ENCODE measurements around the gene ZFHX3.

- TF ChIP-seq HDGF (IDR thresholded peaks at IDR 0.05; ENCODE audit: borderline replicate concordance) (no peak), SP1 (IDR thresholded peaks at IDR 0.05) (no peak), FOXA1 (IDR thresholded peaks at IDR 0.05) (no peak), FOXM1 (IDR thresholded peaks at IDR 0.05; ENCODE audit: borderline replicate concordance) (no peak), LEF1 (IDR thresholded peaks at IDR 0.05; ENCODE audit: borderline replicate concordance) (no peak), FOXK2 (IDR thresholded peaks at IDR 0.05) (no peak), L3MBTL2 (conservative IDR thresholded peaks at IDR 0.05) (no peak), BHLHE40 (IDR thresholded peaks at IDR 0.05; ENCODE audit: borderline replicate concordance) (no peak), NFRKB (IDR thresholded peaks at IDR 0.05) (no peak), ZNF384 (IDR thresholded peaks at IDR 0.05) (no peak), PKNOX1 (IDR thresholded peaks at IDR 0.05) (no peak)
Observed at GRCh38 chr16:72983728-72984350, 64.1 kb downstream of the ZFHX3 start.
